ENCODE data around the gene TRAF3IP1.

The TRAF3IP1 gene

DNA sequence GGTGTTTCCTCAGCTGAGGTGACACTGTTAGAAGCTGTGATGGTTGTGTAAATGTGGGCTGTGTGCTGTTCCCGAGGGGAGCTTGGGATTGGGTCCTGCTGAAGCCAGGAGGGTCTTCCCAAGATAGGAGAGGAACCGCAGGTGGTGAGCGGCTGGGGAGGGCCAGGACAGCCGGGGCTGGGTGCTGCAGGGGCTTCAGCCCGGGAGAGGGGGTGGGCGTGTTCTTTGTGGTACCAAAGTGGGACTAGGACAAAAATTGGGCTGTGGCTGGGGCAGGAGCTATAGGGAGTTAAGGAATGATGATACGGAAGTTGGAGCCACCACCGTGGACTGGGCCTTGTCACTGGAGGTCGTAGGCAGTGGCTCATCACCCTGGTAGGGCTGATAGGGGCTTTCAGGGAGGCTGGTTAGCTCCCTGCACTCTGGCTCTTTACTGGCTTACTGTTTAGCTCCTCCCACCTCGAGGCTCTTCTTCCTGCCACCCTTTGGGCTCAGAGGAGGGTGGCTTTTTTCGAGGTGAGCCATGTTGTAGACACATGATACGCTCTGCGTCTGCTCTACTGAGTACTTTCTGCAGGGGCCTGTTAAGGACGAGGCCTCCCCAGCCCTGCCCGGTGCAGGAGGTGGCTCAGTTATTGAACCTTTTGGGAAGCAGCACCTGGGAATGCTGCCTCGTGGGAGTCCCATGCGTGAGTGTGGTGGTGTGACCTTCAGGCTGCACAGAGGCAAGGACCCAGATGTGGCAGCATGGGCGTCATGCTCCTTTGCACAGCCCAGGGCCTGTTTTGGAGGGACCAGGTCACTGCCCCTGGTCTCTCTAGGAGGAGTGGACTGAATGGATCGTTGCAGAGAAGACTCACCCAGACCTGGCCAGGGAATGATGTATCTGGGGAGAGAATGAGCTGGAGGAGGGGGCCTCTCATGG lies 128.0 kb downstream of the TRAF3IP1 start:
- Histone ChIP-seq H3K27me3 (replicated peaks in 2 of 5; ENCODE audit: control insufficient read depth in 4 of 5, insufficient read depth in 5 of 5, low read length in 4 of 5) (no peaks in the 10 kb centered on the region), H3K4me3 (ENCODE audit: control insufficient read depth in 1 of 7, extremely low read depth in 1 of 7, insufficient read depth in 4 of 7, low read depth in 2 of 7, low read length in 6 of 7) (no peak overlapping the region), H3K36me3 (ENCODE audit: control insufficient read depth in 4 of 4, insufficient read depth in 4 of 4, low read length in 3 of 4) (peaks cover 10 to 86% (median 40%) of the 10 kb centered on the region in 4 experiments), H3K9me3 (ENCODE audit: control extremely low read depth in 1 of 5, control insufficient read depth in 4 of 5, insufficient read depth in 2 of 5, low read depth in 1 of 5, low read length in 4 of 5) (no peaks in the 10 kb centered on the region), H3K4me1 (ENCODE audit: control extremely low read depth in 1 of 4, control insufficient read depth in 4 of 4, insufficient read depth in 4 of 4, low read length in 3 of 4) (peaks cover 0 to 4% (median 0%) of the 10 kb centered on the region in 4 experiments), H3K27ac (ENCODE audit: insufficient read depth in 1 of 2, low read depth in 1 of 2, low read length in 2 of 2, poor library complexity in 1 of 2, severe bottlenecking in 2 of 2) (no peak overlapping the region)
- ChIA-PET CTCF (interaction anchor here (0.6 to 1.9 kb wide), 4 partner anchors 11 to 77 kb away, joined by 3 to 5 read pairs (median 3); no protein-coding TSS in a partner anchor), POLR2A (no interaction called here)
- DNase-seq = no peak
- WGBS (ENCODE audit: insufficient coverage) = 91% methylated on average over 16 of the region's 19 CpGs

DNA sequence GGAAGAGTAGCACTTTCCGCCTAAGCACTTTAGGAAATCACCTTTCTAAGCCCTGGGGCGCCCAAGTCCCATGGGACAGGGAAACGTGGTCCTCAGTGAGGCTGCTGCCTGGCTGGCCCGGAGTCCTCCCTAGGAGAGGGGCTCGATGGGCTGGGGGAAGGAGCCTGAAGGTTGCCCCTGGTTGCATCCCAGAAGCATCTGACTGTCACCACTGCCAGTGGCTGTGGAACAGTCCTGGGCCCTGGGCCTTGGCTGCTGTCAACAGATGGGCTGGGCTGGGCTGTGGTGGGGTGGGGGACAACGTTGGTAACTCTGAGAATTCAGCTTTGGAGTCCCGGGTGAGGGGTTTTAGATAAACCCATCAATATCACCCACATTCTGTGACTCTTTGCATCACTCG lies 128.9 kb downstream of the TRAF3IP1 start:
- Histone ChIP-seq H3K27me3 (replicated peaks in 2 of 5; ENCODE audit: control insufficient read depth in 4 of 5, insufficient read depth in 5 of 5, low read length in 4 of 5) (no peaks in the 10 kb centered on the region), H3K4me1 (ENCODE audit: control extremely low read depth in 1 of 4, control insufficient read depth in 4 of 4, insufficient read depth in 4 of 4, low read length in 3 of 4) (peaks cover 0 to 4% (median 0%) of the 10 kb centered on the region in 4 experiments), H3K9me3 (ENCODE audit: control extremely low read depth in 1 of 5, control insufficient read depth in 4 of 5, insufficient read depth in 2 of 5, low read depth in 1 of 5, low read length in 4 of 5) (peaks cover 0 to under 1% (median 0%) of the 10 kb centered on the region in 5 experiments), H3K4me3 (ENCODE audit: control insufficient read depth in 1 of 7, extremely low read depth in 1 of 7, insufficient read depth in 4 of 7, low read depth in 2 of 7, low read length in 6 of 7) (no peak overlapping the region), H3K36me3 (ENCODE audit: control insufficient read depth in 4 of 4, insufficient read depth in 4 of 4, low read length in 3 of 4) (peaks cover 10 to 82% (median 37%) of the 10 kb centered on the region in 4 experiments), H3K27ac (ENCODE audit: insufficient read depth in 1 of 2, low read depth in 1 of 2, low read length in 2 of 2, poor library complexity in 1 of 2, severe bottlenecking in 2 of 2) (no peak overlapping the region)
- 97% methylated on average over 4 of the region's 8 CpGs for WGBS (ENCODE audit: insufficient coverage)
- no peak for DNase-seq
- CTCF ChIA-PET = interaction anchor here (0.6 to 1.9 kb wide), 4 partner anchors 8 to 12 kb away, joined by 3 to 5 read pairs (median 3); no protein-coding TSS in a partner anchor
- POLR2A ChIA-PET = no interaction called here

DNA sequence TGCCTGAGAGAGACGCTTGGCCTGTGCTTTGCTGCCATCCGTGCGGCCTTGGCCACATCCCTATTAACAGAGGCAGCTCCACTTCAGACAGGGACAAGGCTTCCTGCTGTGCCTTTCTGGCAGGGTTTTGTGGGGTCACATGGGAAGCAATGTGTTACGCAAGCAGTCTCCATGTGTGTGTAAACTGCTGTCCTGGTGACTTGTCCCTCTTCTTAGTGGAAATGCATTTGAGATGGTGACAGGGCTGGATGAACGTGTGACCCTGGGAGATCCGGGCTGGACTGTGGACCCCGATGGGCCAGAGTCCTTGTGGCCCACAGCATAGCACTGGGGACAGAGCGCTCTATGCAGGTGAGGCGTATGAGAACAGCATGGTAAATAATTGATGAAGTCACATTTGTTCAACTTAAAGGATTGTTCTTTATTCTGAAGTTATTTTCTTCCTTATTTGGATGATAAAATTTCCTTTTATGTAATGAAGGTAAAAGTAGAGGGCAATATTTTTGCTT lies 129.6 kb downstream of the TRAF3IP1 start:
- WGBS (ENCODE audit: insufficient coverage) = 93% methylated on average over 5 of the region's 9 CpGs

DNA sequence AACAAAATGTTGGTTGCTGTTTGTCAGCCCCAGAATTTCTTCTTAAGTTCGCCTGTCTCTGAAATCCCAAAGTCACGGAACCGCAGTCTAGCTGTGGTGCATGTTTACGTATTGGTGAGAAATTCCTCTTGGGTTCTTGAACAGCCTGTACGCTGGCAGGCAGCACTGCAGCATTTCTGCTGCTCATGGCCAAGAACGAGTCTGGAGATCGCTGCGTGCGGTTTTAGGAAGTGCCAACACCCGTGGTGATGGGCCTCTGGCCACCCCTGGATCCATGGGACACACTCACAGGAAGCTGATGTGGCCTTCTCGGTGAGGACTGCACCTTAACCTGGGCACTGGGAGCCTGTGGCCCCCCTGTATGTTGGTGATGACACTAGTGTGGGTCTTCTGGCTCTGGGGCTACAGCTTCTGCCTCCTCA lies 130.1 kb downstream of the TRAF3IP1 start:
- H3K36me3 ChIP-seq (ENCODE audit: control insufficient read depth in 4 of 4, insufficient read depth in 4 of 4, low read length in 3 of 4) = peaks cover 10 to 70% (median 30%) of the 10 kb centered on the region in 4 experiments
- H3K9me3 ChIP-seq (ENCODE audit: control extremely low read depth in 1 of 5, control insufficient read depth in 4 of 5, insufficient read depth in 2 of 5, low read depth in 1 of 5, low read length in 4 of 5) = peaks cover 0 to 9% (median 4%) of the 10 kb centered on the region in 5 experiments
- H3K4me1 ChIP-seq (ENCODE audit: control extremely low read depth in 1 of 4, control insufficient read depth in 4 of 4, insufficient read depth in 4 of 4, low read length in 3 of 4) = peaks cover 0 to 4% (median 0%) of the 10 kb centered on the region in 4 experiments
- no peaks in the 10 kb centered on the region for H3K27me3 ChIP-seq (replicated peaks in 2 of 5; ENCODE audit: control insufficient read depth in 4 of 5, insufficient read depth in 5 of 5, low read length in 4 of 5)
- H3K4me3 ChIP-seq (ENCODE audit: control insufficient read depth in 1 of 7, extremely low read depth in 1 of 7, insufficient read depth in 4 of 7, low read depth in 2 of 7, low read length in 6 of 7) = no peak overlapping the region
- POLR2A ChIA-PET = no interaction called here
- no peak overlapping the region for H3K27ac ChIP-seq (ENCODE audit: insufficient read depth in 1 of 2, low read depth in 1 of 2, low read length in 2 of 2, poor library complexity in 1 of 2, severe bottlenecking in 2 of 2)
- DNase-seq = no peak
- WGBS (ENCODE audit: insufficient coverage) = 90% methylated on average over 11 of the region's 11 CpGs
- CTCF ChIA-PET = interaction anchor here (1.4 kb wide), 1 partner anchor 80 kb away, joined by 4 read pairs; no protein-coding TSS in a partner anchor

More for the DNA sequence above, 129.6 kb downstream of the TRAF3IP1 start:
- Histone ChIP-seq H3K27me3 (replicated peaks in 2 of 5; ENCODE audit: control insufficient read depth in 4 of 5, insufficient read depth in 5 of 5, low read length in 4 of 5) (no peaks in the 10 kb centered on the region), H3K4me1 (ENCODE audit: control extremely low read depth in 1 of 4, control insufficient read depth in 4 of 4, insufficient read depth in 4 of 4, low read length in 3 of 4) (peaks cover 0 to 4% (median 0%) of the 10 kb centered on the region in 4 experiments), H3K36me3 (ENCODE audit: control insufficient read depth in 4 of 4, insufficient read depth in 4 of 4, low read length in 3 of 4) (peaks cover 10 to 75% (median 33%) of the 10 kb centered on the region in 4 experiments), H3K9me3 (ENCODE audit: control extremely low read depth in 1 of 5, control insufficient read depth in 4 of 5, insufficient read depth in 2 of 5, low read depth in 1 of 5, low read length in 4 of 5) (peaks cover 0 to 5% (median 0%) of the 10 kb centered on the region in 5 experiments), H3K27ac (ENCODE audit: insufficient read depth in 1 of 2, low read depth in 1 of 2, low read length in 2 of 2, poor library complexity in 1 of 2, severe bottlenecking in 2 of 2) (no peak overlapping the region), H3K4me3 (ENCODE audit: control insufficient read depth in 1 of 7, extremely low read depth in 1 of 7, insufficient read depth in 4 of 7, low read depth in 2 of 7, low read length in 6 of 7) (no peak overlapping the region)
- ChIA-PET POLR2A (no interaction called here), CTCF (interaction anchor here (0.6 to 1.4 kb wide), 3 partner anchors 9 to 80 kb away, joined by 3 to 4 read pairs (median 3); no protein-coding TSS in a partner anchor)
- peak in 1 of 3 donors; percentile 6 for DNase-seq
